HEK293 (cell line): Measurements from ENCODE around the gene TBC1D16.

Experiments used
- CTCF ChIP-seq: fragments of 450-650 bp; formaldehyde crosslinking; IDR thresholded peaks from 2 replicates; pipeline ENCODE4 v1.5.1; 2016; ENCODE audit warnings: missing biosample characterization, missing genetic modification characterization
- ZBTB10 ChIP-seq: fragments of 450-650 bp; formaldehyde crosslinking; IDR thresholded peaks from 2 replicates; pipeline ENCODE4 v1.5.1; 2016; ENCODE audit warnings: missing biosample characterization, missing genetic modification characterization
- ZNF423 ChIP-seq: fragments of 450-650 bp; formaldehyde crosslinking; IDR thresholded peaks from 2 replicates; pipeline ENCODE4 v1.5.1; 2016; ENCODE audit warnings: missing biosample characterization, missing genetic modification characterization

GRCh38 chr17:79907217-79907715 lies 128.4 kb downstream of the TBC1D16 start:
- no peak for TF ChIP-seq CTCF (tag by site-specific recombination)
- no peak for TF ChIP-seq ZNF423 (tag by site-specific recombination)
- no peak for TF ChIP-seq ZBTB10 (tag by site-specific recombination)
